NCI-H2227 treated with DMSO at 0.1 percent for 48 hours (cell line): Measurements from ENCODE around the gene DEGS2.

Source experiments
- DNase-seq: peaks from one replicate; lab custom pipeline; 2025; lab: John Stamatoyannopoulos, UW

Gene DEGS2

GRCh38 chr14:100132161-100132902 lies 27.1 kb downstream of the DEGS2 start:
- DNase-seq: no peak

- DNase-seq: no peak
Measured at GRCh38 chr14:100131181-100131580, 28.3 kb downstream of the DEGS2 start.

- DNase-seq: no peak
Measured at GRCh38 chr14:100130521-100130920, 28.9 kb downstream of the DEGS2 start.

- no peak for DNase-seq
Measured at GRCh38 chr14:100129161-100129589, 30.3 kb downstream of the DEGS2 start.

GRCh38 chr14:100128688-100129087 lies 30.8 kb downstream of the DEGS2 start:
- DNase-seq: no peak

GRCh38 chr14:100127853-100128455 lies 31.5 kb downstream of the DEGS2 start:
- DNase-seq: no peak

GRCh38 chr14:100126401-100126800 lies 33.0 kb downstream of the DEGS2 start:
- no peak for DNase-seq

- no peak for DNase-seq
Measured at GRCh38 chr14:100124551-100125088, 34.8 kb downstream of the DEGS2 start.

GRCh38 chr14:100123618-100124017 lies 35.8 kb downstream of the DEGS2 start:
- DNase-seq: no peak

- DNase-seq: no peak
Measured at GRCh38 chr14:100122481-100123223, 36.8 kb downstream of the DEGS2 start.

GRCh38 chr14:100121643-100122480 lies 37.6 kb downstream of the DEGS2 start:
- no peak for DNase-seq

- DNase-seq: no peak
Measured at GRCh38 chr14:100120522-100121269, 38.7 kb downstream of the DEGS2 start.

- no peak for DNase-seq
Measured at GRCh38 chr14:100119251-100119650, 40.2 kb downstream of the DEGS2 start.

- no peak for DNase-seq
Measured at GRCh38 chr14:100118396-100119011, 40.9 kb downstream of the DEGS2 start.

- no peak for DNase-seq
Measured at GRCh38 chr14:100117633-100118395, 41.6 kb downstream of the DEGS2 start.

GRCh38 chr14:100117026-100117425 lies 42.4 kb downstream of the DEGS2 start:
- no peak for DNase-seq

- DNase-seq: no peak
Measured at GRCh38 chr14:100116134-100116533, 43.3 kb downstream of the DEGS2 start.

- no peak for DNase-seq
Measured at GRCh38 chr14:100115726-100116125, 43.7 kb downstream of the DEGS2 start.

- no peak for DNase-seq
Measured at GRCh38 chr14:100115236-100115635, 44.2 kb downstream of the DEGS2 start.
